ENCODE measurements around the gene RBBP5.

Gene RBBP5

DNA sequence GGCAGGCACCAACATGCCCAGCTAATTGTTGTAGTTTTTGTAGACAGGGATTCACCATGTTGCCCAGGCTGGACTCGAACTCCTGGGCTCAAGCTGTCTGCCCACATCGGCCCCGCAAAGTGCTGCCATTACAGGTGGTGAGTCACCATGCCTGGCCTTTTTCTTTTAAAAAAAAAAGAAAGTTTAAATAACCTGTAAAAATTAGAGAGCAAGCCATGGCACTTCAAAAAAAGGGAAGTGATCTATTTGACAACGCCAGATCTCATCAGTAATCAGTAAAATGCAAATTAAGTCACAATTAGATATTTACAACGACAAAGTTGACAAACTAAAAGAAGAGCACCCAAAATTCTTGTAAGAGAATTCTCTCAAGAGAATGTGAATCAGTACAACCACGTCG lies 2.9 kb upstream of the RBBP5 start:
- Histone ChIP-seq H3K4me1 (no peaks in the 10 kb centered on the region), H3K4me3 (ENCODE audit: low read depth, low read length) (no peak overlapping the region), H3K36me3 (no peaks in the 10 kb centered on the region), H3K9me3 (no peaks in the 10 kb centered on the region), H3K27me3 (no peaks in the 10 kb centered on the region)
- DNase-seq: no peak
- TF ChIP-seq, protein P1, sequence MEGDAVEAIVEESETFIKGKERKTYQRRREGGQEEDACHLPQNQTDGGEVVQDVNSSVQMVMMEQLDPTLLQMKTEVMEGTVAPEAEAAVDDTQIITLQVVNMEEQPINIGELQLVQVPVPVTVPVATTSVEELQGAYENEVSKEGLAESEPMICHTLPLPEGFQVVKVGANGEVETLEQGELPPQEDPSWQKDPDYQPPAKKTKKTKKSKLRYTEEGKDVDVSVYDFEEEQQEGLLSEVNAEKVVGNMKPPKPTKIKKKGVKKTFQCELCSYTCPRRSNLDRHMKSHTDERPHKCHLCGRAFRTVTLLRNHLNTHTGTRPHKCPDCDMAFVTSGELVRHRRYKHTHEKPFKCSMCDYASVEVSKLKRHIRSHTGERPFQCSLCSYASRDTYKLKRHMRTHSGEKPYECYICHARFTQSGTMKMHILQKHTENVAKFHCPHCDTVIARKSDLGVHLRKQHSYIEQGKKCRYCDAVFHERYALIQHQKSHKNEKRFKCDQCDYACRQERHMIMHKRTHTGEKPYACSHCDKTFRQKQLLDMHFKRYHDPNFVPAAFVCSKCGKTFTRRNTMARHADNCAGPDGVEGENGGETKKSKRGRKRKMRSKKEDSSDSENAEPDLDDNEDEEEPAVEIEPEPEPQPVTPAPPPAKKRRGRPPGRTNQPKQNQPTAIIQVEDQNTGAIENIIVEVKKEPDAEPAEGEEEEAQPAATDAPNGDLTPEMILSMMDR (IDR thresholded peaks at IDR 0.05; ENCODE audit: low read depth, low read length): no peak

DNA sequence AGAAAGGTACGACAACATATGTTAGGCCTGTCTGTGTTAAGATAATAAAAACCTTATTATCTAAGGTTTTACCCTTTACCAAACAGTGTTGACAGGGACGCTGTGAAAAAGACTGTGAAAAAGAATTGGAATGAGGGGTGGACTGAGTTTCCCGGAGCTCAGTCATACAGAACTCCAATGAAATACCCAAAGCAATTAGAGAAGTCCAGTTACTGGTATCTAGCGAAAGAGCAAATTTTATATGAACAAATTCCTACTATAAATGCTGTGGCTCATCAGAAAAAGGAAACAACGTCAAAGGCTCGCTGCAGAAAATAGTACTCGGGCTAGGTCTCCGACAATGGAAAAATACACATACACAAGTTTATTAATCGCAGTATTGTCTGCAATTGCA lies 708 bp upstream of the RBBP5 start:
- Histone ChIP-seq H3K4me3 (ENCODE audit: low read depth, low read length) (peak overlapping the region; percentile 83), H3K9me3 (no peaks in the 10 kb centered on the region), H3K4me1 (no peaks in the 10 kb centered on the region), H3K27me3 (no peaks in the 10 kb centered on the region), H3K36me3 (no peaks in the 10 kb centered on the region)
- no peak for DNase-seq
- TF ChIP-seq, protein P1 (IDR thresholded peaks at IDR 0.05; ENCODE audit: low read depth, low read length): no peak

DNA sequence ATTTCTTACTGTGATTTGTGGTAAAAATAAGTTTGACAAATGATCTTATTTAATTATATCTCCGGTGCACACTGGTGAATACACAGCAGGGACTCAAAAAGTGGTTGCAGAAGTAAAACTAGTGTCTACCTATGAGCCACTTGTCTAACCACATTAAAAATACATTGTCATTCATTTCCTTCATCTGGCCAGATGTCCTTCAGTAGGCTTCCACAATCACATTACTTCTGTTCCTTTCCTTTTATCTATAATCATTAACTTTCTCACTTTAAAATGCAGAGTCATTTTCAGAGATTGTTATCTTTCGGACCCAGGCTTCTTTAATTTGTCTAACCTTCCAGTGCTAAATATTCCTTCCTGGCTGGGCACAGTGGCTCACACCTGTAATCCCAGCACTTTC lies 3.0 kb downstream of the RBBP5 start:
- no peak for DNase-seq
- TF ChIP-seq, protein P1 (IDR thresholded peaks at IDR 0.05; ENCODE audit: low read depth, low read length): no peak
- Histone ChIP-seq H3K9me3 (no peaks in the 10 kb centered on the region), H3K4me1 (no peaks in the 10 kb centered on the region), H3K27me3 (no peaks in the 10 kb centered on the region), H3K4me3 (ENCODE audit: low read depth, low read length) (no peak overlapping the region), H3K36me3 (peaks cover 20% of the 10 kb centered on the region)

DNA sequence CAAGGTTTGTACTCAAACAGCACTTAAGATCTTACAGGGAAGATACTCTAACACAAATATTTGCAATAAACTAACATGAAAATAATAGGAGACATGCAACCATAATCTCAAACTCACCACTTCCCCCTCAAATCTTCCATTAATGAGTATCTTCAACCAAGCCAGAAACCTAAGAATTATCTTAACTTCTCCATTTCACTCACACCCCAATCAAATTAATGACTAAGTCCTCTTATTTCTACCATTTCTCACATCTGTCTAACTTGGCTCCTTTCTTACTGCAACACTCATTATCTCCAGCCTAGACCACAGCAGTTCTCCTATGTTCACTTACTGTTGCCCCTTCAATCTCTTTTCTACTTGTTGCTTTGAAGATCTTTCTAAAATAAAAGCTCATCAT lies 10.4 kb downstream of the RBBP5 start:
- TF ChIP-seq, protein P1 (IDR thresholded peaks at IDR 0.05; ENCODE audit: low read depth, low read length): no peak
- H3K27me3 ChIP-seq: no peaks in the 10 kb centered on the region
- DNase-seq: no peak
- H3K36me3 ChIP-seq: peaks cover 45% of the 10 kb centered on the region
- no peaks in the 10 kb centered on the region for H3K9me3 ChIP-seq
- no peaks in the 10 kb centered on the region for H3K4me1 ChIP-seq
- H3K4me3 ChIP-seq (ENCODE audit: low read depth, low read length): no peak overlapping the region

DNA sequence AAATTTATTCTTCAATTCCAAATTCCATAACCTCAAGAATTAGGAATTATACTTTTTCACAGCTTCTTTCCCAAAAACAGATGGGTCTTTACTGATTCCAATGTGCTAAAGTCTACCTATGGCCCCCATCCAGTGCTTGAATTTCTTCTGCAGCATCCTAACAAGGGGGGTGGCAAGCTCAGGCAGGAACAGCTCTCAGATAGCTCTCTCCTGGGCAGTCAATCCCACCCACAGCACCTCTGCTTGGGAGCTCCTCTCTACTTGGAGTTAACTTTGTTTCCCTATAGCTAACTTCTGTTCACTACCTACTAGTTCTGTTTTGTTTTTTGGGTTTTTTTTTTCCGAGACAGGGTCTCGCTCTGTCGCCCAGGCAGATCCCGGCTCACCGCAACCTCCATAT lies 12.1 kb downstream of the RBBP5 start:
- H3K4me1 ChIP-seq: no peaks in the 10 kb centered on the region
- TF ChIP-seq, protein P1 (IDR thresholded peaks at IDR 0.05; ENCODE audit: low read depth, low read length): no peak
- no peaks in the 10 kb centered on the region for H3K9me3 ChIP-seq
- no peaks in the 10 kb centered on the region for H3K27me3 ChIP-seq
- H3K36me3 ChIP-seq: peaks cover 50% of the 10 kb centered on the region
- no peak for DNase-seq
- H3K4me3 ChIP-seq (ENCODE audit: low read depth, low read length): no peak overlapping the region

DNA sequence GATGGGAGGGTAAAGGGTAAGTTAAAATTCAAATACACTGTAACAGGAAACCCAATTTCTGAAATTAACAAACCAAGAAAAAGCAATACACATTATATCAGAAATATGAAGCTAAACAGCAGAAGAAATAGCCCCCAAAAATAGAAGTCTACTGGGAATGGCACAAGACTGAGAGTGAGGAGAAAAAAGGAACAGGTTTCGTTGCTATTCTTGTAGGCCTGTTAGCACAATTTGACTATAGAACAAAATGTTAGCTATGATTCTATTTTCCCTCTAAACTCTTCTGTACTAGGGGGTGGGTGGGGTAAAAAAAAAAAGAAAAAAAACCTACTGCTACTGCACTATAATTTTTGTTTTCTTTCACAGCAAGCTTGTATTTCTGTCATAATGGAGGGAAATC lies 12.5 kb downstream of the RBBP5 start:
- Histone ChIP-seq H3K27me3 (no peaks in the 10 kb centered on the region), H3K9me3 (no peaks in the 10 kb centered on the region), H3K4me3 (ENCODE audit: low read depth, low read length) (no peak overlapping the region), H3K36me3 (peaks cover 50% of the 10 kb centered on the region), H3K4me1 (no peaks in the 10 kb centered on the region)
- TF ChIP-seq, protein P1 (IDR thresholded peaks at IDR 0.05; ENCODE audit: low read depth, low read length): no peak
- DNase-seq: no peak
